Activated CD4-positive, alpha-beta T cell treated with anti-CD3 and anti-CD28 coated beads, Interleukin-2, amount 50 U/mL, for 24 hours (primary cell): ENCODE measurements around the gene EPB41L5.
"Not testable (repeated sequence)": the region's sequence is repeated elsewhere in the genome, so short reads cannot be mapped to it uniquely, and the experiment has no call there.

Experiments used
- DNase-seq, 2 donors: peaks; one replicate each; pipeline ENCODE4 v3.0.0-alpha.2; 2020; ENCODE audit warnings: low read depth in 1 of 2, low spot score in 1 of 2

Gene EPB41L5

GRCh38 chr2:120094795-120095194 is 81.9 kb downstream of the EPB41L5 start:
- DNase-seq, result no peak

DNA sequence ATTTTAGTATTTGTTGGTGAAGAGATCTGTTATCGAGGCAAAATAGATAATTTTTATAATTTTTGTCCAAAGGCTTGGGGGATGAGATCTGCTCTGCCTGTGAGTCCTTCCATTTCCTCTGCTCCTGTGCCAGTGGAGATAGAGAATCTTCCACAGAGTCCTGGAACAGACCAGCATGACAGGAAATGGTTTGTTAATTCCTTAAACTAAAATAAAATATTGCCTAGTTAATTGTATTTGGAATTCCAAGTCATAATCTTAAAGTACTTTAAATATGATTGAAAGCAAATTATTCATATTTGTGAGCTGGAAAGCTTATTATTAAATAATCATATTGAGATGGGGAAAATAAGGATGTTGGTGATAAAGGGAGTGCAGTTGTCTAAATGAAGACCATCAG is 87.8 kb downstream of the EPB41L5 start:
- no peak for DNase-seq

DNA sequence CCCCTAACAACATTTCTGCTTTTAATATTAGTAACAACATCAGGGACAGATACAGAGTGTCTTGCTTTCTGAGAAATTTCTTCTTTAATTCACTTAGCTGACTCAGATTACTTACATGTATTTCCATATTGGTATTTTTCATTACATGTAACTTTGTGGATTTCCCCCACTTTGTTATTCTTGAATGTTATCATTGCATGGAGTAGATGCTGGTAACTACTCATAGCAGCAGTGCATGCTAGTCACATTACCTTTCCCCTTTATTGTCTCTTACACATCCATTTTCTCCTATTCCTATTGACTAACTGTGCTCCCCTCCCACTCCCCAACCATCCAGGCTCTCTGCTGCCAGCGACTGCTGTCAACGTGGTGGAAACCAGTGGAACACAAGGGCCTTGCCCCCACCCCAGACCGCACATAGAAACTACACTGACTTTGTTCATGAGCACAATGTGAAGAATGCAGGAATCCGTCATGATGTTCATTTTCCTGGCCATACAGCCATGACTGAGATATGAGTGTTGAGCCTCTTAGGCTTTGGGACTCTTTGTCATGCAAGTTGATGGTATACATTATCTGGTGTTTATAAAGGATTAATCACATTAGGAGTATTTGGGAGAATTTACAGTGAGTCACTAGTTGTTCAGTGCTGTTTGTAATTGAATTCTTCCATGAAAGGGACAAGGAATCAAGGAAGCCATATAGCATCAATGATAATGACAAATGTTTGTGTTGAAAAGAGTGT is 91.0 kb downstream of the EPB41L5 start:
- DNase-seq, result no peak

- no peak for DNase-seq
Measured at GRCh38 chr2:120104772-120105171, 91.9 kb downstream of the EPB41L5 start.

DNA sequence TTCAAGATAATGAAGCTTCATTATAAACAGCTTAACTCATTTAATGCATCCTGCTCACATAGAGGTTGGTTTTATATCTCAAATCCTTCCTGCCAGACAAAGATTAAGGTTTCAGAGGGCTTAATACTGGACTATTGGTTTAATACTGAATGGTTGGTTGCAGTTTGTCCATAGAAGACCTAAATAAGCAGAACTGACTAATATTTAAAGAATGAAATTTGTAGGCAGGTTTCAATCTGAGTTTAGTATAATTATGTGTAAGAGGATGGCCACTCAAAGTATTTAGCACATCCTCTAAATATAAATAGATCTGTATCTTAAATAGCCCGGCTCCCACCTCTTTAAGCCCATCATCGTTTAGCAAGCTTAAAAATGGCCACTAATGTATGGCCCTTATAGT is 92.5 kb downstream of the EPB41L5 start:
- DNase-seq, result no peak

DNA sequence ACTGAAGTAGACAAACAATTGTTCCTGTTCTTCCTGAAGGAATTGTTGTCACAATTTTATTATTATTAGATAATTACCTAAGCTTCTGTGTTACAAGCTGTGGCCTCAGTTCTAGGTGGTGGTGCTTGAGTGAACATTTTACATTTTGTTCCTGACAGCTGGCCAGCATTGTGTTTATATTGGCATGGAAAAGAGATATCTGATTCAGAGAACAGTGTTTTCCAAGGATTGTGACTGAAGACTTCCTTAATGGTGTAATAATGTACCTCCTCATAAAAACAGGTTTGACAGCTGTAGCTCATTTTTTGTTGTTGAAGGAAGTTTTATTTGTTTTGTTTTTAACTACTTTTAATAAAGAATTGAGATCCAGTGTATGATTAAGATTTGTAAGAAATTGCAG is 95.2 kb downstream of the EPB41L5 start:
- no peak for DNase-seq

GRCh38 chr2:120108749-120109148 is 95.9 kb downstream of the EPB41L5 start:
- DNase-seq, result no peak

DNA sequence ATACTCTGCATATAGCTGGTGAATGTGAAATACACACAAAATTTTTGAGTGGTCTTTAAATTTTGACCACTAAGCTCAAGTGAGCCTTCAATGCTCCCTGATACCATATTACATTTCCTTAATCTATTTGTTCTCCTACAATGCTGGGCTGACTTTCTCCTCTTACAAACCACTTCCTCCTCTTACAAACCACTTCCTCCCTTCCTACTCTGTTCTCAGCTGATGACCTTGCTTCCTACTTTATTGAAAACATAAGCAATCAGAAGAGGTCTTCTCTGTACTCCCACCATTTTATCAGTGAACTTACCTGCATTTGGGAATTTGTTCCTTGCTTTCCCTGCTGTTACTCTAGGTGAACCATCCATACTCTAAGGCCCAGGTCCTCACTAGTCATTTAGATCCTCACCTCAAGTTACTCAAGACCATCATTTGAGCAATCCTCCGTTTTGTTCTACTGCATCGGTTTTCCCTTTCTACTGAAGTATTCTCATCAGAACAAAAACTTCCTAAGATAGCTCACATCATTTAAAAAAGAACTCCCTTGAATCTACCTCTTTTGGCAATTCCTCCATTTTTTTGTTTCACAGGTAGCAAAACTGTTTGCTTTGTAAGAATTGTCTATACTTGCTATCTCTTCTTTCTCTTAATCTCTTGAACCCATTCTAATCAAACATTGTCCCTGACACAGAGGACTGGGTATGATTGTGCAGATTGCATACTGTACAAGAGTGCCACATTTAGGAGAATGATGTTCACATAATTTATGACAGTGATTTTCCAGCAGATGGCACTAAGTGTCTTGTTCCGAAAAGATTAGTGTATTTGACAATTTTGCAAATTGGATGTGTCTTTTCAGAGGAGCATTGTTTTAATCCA is 96.5 kb downstream of the EPB41L5 start:
- no peak for DNase-seq

DNA sequence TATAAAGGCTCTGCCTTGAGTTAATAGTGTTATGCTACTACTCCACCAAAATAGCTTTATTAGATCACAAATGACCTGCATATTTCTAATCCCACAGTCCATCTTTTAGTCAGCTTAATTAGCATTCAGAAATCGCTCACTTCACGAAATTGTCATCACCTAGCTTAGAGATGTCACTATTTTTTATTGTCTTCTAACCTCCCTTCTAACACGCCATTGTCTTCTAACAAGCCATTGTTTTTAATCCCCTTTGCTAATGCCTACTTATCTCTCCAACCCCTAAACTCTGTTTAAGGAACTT is 97.1 kb downstream of the EPB41L5 start:
- DNase-seq, result no peak

DNA sequence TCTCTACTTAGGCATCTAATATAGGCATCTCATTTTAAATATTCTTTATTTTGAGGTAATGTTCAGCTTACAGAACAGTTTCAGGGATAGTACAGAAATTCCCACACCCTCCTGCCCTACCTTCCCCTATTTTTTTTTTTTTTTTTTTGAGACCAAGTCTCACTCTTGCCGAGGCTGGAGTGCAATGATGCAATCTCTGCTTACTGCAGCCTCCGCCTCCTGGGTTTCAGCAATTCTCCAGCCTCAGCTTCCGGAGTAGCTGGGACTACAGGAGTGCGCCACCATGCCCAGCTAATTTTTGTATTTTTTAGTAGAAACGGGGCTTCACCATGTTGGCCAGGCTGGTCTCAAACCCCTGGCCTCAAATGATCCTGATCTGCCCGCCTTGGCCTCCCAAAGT is 97.6 kb downstream of the EPB41L5 start:
- DNase-seq, result no peak

- DNase-seq, result no peak
Measured at GRCh38 chr2:120111193-120111592, 98.3 kb downstream of the EPB41L5 start.

- no peak for DNase-seq
Measured at GRCh38 chr2:120118018-120118417, 105.1 kb downstream of the EPB41L5 start.

- DNase-seq, result no peak
Measured at GRCh38 chr2:120118471-120118870, 105.6 kb downstream of the EPB41L5 start.

GRCh38 chr2:120121337-120121736 is 108.5 kb downstream of the EPB41L5 start:
- not testable (repeated sequence) for DNase-seq

- DNase-seq, result no peak
Measured at GRCh38 chr2:120123090-120123489, 110.2 kb downstream of the EPB41L5 start.

- no peak for DNase-seq
Measured at GRCh38 chr2:120125195-120125594, 112.3 kb downstream of the EPB41L5 start.

- no peak for DNase-seq
Measured at GRCh38 chr2:120128216-120128615, 115.3 kb downstream of the EPB41L5 start.

DNA sequence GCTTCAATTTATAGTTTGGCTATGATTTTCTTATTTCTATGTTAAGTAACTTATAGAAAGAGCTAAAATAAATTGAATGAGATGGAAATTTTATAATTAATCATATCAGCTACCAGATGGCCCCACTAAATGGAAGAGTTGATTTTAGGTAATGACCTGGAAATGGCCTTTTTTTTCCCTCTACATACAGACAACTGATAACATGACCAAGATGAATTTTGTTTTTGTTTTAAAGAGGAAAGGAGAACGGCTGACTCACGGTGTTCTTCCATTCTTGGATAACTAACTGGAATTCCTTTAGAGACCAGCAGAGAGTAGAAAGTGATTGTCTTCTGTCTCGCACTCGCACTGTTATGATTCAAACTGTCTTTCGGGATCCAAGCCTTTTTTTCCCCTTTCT is 119.3 kb downstream of the EPB41L5 start:
- no peak for DNase-seq

- DNase-seq, result no peak
Measured at GRCh38 chr2:120132691-120133090, 119.8 kb downstream of the EPB41L5 start.

DNA sequence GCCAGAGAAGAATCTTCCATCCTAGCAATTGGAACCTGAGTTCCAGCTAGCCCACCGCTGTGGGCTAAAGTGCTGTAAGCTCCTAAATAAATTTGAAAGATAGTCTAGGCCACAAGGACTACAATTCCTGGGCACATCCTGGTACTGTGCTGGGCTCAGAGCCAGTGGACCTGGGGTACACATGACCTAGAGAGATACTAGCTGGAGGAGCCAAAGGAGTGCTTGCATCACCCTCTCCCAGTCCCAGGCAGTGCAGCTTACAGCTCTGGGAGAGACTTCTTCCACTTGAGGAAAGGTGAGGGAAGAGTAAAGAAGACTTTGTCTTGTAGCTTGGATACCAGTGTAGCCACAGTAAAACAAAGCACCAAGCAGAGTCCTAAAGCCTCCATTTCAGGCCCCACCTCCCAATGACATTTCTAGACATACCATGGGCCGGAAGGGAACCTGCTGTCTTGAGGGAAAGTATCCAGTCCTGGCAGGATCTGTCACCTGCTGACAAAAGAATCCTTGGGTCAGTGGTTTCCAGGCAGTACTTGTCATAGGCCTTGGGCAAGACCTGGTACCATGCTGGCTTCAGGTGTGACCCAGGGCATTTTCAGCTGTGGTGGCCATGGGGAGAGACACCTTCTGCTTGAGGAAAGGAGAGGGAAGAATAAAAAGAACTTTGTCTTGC is 120.8 kb downstream of the EPB41L5 start:
- no peak for DNase-seq

DNA sequence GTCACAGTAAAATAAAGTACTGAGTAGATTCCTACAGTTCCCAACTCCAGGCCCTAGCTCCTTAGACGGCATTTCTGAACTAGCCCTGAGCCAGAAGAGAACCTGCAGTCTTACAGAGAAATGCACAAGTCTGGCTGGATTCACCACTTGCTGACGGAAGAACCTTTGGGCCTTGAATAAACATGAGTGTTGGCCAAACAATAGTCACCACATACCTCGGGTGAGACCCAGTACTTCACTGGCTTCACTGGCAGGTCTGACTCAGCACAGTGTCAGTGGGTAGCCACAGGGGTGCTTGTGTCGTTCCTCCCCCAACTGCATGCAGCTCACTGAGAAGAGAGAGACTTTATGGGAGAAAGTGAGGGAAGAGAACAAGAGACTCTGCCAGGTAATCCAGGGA is 121.4 kb downstream of the EPB41L5 start:
- no peak for DNase-seq

- DNase-seq, result not testable (repeated sequence)
Measured at GRCh38 chr2:120135013-120135412, 122.1 kb downstream of the EPB41L5 start.
